Measurements from ENCODE around the gene MIP. TPM values are rescaled to one million over a fixed set of nuclear protein-coding genes. Genes with fewer than 3 reads are reported as not detected.

MIP gene
- total and polyA plus RNA-seq, 2 of the 13 experiments (the other 11 are each of a cell fraction or from before 2014, with no cell fraction given), result not detected

DNA sequence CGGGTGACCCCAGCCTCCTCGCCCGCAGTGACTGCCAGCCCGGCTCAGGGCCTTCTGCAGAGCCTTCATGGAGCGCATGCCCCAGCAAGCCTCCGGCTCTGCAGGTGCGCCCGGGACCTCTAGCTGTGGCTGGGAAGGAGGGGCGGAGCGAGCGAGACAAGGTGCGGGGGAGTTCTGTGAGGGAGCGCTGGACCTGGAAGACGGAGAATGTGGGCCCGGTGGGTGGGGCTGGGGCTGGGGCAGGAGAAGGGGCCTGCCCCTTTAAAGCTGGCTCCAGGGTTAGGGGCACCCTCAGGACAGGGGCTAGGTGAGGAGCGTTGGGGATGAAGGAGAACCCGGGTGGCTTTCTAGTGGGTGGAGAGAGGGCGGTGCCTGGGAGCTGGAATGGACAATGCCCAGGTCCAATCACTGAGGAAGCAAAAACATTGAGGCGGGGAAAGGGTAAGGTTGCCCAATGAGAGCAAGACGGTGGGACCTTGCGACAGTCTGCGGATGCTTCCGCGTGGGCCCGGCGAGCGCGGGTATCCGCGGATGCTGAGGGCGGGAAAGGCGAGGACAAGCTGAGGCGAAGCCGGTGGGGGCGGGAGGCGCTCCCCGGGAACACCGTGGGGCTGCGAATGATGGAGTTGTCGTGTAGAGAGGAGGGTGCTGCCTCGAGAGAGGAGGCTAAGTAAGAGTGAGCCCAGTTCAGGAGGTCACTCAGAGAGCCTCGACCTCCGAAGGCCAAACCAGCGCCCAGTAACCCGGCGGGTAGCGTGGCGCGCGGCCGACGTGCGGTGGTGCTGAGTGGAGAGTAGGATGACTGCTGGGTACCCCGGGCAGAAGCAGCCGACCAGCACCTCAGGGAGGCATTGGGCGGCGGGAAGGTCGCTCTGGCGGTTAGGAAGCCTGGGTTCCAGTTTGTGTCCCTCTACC is 33.8 kb upstream of the MIP start, which contains the start of gene GLS2 (continued):
- TF ChIP-seq, protein P1, sequence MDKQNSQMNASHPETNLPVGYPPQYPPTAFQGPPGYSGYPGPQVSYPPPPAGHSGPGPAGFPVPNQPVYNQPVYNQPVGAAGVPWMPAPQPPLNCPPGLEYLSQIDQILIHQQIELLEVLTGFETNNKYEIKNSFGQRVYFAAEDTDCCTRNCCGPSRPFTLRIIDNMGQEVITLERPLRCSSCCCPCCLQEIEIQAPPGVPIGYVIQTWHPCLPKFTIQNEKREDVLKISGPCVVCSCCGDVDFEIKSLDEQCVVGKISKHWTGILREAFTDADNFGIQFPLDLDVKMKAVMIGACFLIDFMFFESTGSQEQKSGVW (CRISPR knock-in tag; IDR thresholded peaks at IDR 0.05; ENCODE audit: borderline replicate concordance), result no peak
- TF ChIP-seq, protein P2, sequence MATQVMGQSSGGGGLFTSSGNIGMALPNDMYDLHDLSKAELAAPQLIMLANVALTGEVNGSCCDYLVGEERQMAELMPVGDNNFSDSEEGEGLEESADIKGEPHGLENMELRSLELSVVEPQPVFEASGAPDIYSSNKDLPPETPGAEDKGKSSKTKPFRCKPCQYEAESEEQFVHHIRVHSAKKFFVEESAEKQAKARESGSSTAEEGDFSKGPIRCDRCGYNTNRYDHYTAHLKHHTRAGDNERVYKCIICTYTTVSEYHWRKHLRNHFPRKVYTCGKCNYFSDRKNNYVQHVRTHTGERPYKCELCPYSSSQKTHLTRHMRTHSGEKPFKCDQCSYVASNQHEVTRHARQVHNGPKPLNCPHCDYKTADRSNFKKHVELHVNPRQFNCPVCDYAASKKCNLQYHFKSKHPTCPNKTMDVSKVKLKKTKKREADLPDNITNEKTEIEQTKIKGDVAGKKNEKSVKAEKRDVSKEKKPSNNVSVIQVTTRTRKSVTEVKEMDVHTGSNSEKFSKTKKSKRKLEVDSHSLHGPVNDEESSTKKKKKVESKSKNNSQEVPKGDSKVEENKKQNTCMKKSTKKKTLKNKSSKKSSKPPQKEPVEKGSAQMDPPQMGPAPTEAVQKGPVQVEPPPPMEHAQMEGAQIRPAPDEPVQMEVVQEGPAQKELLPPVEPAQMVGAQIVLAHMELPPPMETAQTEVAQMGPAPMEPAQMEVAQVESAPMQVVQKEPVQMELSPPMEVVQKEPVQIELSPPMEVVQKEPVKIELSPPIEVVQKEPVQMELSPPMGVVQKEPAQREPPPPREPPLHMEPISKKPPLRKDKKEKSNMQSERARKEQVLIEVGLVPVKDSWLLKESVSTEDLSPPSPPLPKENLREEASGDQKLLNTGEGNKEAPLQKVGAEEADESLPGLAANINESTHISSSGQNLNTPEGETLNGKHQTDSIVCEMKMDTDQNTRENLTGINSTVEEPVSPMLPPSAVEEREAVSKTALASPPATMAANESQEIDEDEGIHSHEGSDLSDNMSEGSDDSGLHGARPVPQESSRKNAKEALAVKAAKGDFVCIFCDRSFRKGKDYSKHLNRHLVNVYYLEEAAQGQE (IDR thresholded peaks at IDR 0.05; ENCODE audit: borderline replicate concordance in 1 of 2, low read depth in 1 of 2, low read length in 2 of 2), result no peak
- TF ChIP-seq ISX (CRISPR knock-in tag; conservative IDR thresholded peaks at IDR 0.05) (no peak; the same call in 1 of the 2 replicates), PAF1 (CRISPR knock-in tag; IDR thresholded peaks at IDR 0.05) (no peak), MXD4 (CRISPR knock-in tag; IDR thresholded peaks at IDR 0.05) (no peak), NFIB (CRISPR knock-in tag; IDR thresholded peaks at IDR 0.05; ENCODE audit: borderline replicate concordance) (no peak), SP2 (CRISPR knock-in tag; IDR thresholded peaks at IDR 0.05) (peak; percentile 93), MEIS1 (CRISPR knock-in tag; IDR thresholded peaks at IDR 0.05; ENCODE audit: borderline replicate concordance) (0 out of 2 replicates have a peak, but pooled peaks have one; percentile 34), SATB2 (CRISPR knock-in tag; IDR thresholded peaks at IDR 0.05) (peak; percentile 98), ZEB1 (IDR thresholded peaks at IDR 0.05; ENCODE audit: insufficient replicate concordance, low read depth) (no peak), NR2F6 (IDR thresholded peaks at IDR 0.05) (no peak), NR2F6 (CRISPR knock-in tag; IDR thresholded peaks at IDR 0.05) (peak; percentile 29; the same call in 1 of the 2 replicates), NCOR1 (IDR thresholded peaks at IDR 0.05; ENCODE audit: borderline replicate concordance, low read length) (no peak), TBL1XR1 (IDR thresholded peaks at IDR 0.05; ENCODE audit: borderline replicate concordance, low read length, partially characterized antibody) (no peak), MZF1 (CRISPR knock-in tag; IDR thresholded peaks at IDR 0.05; ENCODE audit: borderline replicate concordance) (no peak)
- TF ChIP-seq, protein P3, sequence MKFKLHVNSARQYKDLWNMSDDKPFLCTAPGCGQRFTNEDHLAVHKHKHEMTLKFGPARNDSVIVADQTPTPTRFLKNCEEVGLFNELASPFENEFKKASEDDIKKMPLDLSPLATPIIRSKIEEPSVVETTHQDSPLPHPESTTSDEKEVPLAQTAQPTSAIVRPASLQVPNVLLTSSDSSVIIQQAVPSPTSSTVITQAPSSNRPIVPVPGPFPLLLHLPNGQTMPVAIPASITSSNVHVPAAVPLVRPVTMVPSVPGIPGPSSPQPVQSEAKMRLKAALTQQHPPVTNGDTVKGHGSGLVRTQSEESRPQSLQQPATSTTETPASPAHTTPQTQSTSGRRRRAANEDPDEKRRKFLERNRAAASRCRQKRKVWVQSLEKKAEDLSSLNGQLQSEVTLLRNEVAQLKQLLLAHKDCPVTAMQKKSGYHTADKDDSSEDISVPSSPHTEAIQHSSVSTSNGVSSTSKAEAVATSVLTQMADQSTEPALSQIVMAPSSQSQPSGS (CRISPR knock-in tag; IDR thresholded peaks at IDR 0.05), result no peak; the same call in 1 of the 2 replicates
- TF ChIP-seq, protein P4, sequence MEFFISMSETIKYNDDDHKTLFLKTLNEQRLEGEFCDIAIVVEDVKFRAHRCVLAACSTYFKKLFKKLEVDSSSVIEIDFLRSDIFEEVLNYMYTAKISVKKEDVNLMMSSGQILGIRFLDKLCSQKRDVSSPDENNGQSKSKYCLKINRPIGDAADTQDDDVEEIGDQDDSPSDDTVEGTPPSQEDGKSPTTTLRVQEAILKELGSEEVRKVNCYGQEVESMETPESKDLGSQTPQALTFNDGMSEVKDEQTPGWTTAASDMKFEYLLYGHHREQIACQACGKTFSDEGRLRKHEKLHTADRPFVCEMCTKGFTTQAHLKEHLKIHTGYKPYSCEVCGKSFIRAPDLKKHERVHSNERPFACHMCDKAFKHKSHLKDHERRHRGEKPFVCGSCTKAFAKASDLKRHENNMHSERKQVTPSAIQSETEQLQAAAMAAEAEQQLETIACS (CRISPR knock-in tag; IDR thresholded peaks at IDR 0.05), result peak; percentile 66
- TF ChIP-seq, protein P5, sequence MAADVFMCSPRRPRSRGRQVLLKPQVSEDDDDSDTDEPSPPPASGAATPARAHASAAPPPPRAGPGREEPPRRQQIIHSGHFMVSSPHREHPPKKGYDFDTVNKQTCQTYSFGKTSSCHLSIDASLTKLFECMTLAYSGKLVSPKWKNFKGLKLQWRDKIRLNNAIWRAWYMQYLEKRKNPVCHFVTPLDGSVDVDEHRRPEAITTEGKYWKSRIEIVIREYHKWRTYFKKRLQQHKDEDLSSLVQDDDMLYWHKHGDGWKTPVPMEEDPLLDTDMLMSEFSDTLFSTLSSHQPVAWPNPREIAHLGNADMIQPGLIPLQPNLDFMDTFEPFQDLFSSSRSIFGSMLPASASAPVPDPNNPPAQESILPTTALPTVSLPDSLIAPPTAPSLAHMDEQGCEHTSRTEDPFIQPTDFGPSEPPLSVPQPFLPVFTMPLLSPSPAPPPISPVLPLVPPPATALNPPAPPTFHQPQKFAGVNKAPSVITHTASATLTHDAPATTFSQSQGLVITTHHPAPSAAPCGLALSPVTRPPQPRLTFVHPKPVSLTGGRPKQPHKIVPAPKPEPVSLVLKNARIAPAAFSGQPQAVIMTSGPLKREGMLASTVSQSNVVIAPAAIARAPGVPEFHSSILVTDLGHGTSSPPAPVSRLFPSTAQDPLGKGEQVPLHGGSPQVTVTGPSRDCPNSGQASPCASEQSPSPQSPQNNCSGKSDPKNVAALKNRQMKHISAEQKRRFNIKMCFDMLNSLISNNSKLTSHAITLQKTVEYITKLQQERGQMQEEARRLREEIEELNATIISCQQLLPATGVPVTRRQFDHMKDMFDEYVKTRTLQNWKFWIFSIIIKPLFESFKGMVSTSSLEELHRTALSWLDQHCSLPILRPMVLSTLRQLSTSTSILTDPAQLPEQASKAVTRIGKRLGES (CRISPR knock-in tag; IDR thresholded peaks at IDR 0.05; ENCODE audit: borderline replicate concordance), result peak; percentile 95

Measured in HepG2 (cell line).